ENCODE measurements around the gene TRAK2.

Gene TRAK2

DNA sequence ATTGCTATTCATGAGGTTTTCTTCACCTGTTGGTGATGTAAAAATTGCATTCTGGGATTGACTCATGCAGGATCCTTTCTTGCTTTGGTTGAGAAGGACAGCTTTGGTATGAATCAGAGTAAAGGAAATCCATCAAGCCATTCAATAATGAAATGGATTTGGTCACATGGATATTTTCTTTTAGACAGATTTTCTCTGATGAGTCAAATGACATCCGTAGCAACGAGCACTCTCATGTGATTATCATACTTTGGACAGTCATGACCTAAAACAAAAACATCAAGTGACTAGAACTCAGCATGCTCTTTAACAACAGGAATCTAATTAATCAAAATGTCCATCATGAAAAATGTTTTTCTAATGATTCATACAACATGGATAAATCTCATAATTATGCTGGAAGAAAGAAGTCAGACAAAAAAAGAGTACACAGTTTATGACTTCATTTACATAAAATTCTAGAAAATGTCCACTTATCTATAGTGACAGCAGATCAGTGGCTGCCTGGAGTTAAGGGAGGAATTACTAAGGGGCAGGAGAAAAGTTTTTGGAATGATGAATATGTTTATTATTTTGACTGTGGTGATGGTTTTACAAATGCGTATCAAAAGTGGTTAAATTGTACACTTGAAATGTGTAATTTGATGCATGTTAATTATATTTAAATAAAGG lies 30.7 kb downstream of the TRAK2 start:
- DNase-seq = no peak
- intact Hi-C loops (cut with DNase I) = no loop called here

DNA sequence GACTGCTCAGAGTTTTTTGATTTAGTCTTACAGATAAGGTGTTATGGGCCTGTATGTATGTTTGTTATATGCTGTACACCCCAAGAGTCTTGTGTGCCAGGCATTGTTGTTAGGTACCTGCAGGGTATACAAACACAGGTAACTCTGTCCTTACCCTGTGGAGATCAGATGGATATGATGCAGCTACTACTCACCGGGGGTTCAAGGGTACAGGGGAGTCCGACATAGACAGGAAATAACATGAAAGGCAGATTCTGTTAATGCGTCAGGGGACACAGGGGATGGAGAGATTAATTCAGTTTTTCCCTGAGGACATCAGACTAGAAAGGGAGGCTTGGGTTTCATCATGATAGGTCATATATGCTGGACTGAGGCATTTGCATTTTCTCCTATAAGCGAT lies 31.3 kb downstream of the TRAK2 start:
- DNase-seq = no peak
- intact Hi-C loops (cut with DNase I) = no loop called here

DNA sequence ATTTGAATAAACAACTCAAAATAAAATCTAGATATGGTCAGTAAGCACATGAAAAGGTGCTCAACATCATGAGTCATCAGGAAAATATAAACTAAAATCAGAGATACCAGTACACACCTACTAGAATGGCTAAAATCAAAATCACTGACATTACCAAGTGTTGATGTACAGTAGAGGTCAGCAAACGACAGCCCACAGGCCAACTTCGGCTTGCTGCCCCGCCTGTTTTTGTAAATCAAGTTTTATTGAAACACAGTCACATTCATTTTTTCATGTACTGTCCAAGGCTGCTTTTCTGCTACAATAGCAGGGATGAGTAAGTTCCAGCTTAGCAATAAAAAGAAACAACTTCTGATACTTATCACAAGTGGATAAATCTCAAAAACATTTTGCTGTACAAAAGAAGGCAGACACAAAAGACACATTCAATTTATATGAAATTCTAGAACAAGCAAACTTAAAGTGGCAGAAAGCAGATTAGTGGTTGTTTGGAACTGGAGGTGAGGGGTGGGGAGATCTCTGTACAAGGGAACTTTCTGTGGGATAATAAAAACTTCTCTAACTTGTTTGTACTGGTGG lies 32.1 kb downstream of the TRAK2 start:
- no peak for DNase-seq
- intact Hi-C loops (cut with DNase I) = no loop called here

DNA sequence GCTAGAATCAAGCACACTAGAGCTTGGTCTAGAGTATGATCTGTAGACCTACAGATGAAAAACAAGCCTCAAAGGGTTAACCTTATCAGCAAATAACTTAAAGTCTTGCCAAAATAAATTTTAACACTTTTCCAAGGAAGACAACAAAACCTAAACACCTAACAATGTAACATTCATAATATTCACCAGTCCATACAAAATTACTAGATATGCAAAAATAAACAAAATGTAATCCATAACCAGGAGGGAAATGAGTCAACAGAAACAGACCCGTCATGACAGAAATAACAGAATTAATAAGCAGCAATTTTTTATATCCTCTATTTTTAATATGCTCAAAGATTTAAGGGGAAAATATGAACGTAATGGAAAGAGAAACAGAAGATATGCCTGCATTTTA lies 36.1 kb downstream of the TRAK2 start:
- intact Hi-C loops (cut with DNase I) = no loop called here
- DNase-seq = no peak

DNA sequence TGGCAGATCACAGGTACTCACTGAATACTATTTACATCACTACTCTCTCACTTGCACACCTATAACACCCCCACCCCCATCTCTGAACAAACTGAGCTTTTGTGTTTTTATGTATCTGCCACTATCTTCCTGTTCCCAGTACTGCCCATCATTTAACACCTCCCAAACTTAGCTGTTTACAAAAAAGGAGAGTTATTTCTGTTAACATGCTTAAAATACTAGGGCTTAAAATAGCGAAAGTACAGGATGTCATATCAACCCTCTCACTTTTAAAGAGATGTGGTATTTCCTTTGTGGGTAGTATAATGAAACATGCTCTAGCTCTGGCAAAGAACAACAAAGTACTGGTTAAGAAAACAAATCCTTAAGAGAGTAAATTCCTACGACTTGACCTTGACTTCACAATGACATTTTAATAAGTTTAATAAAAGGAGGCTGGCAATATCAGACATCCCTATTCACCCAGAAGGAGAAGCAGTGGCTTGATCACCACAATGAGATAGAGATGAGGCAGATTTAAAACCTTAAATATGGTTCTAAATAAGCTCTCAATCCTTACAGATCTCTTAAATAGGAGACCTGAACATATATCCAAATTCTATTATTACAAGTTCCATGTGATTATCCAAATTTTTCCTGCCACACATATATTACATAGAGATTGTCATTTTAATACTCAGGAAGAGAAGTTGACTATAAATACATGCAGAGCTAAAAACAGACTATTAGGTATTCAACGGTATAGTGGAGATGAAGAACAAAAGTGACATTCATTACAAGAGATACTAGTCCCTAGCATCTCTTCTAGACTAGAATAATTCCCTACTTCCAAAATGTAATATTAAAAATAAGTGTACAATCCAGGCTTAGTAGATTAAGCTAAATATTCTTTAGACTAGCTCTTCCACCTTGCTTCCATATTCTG lies 36.9 kb downstream of the TRAK2 start:
- intact Hi-C loops (cut with DNase I) = no loop called here
- DNase-seq = peak in 1 of 42 donors; percentile 14

DNA sequence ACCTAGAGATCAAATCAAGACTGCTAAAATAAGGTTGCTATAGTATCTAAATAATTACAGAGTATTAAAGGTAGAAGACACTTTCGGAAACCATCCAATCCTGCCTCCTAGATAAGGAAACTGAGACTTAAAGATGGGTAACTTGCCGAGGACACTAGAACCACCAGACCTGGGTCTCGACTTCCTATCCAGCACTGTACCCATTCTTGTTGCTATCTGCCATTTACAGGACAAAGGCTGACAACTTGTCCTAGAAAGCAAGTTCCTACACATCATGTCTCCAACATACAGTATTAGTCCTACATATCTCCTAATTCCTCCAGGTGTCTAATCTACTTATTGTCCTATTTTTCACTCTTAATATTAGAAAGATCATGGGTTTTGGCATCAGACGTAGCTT lies 37.7 kb downstream of the TRAK2 start:
- no peak for DNase-seq
- intact Hi-C loops (cut with DNase I) = no loop called here

DNA sequence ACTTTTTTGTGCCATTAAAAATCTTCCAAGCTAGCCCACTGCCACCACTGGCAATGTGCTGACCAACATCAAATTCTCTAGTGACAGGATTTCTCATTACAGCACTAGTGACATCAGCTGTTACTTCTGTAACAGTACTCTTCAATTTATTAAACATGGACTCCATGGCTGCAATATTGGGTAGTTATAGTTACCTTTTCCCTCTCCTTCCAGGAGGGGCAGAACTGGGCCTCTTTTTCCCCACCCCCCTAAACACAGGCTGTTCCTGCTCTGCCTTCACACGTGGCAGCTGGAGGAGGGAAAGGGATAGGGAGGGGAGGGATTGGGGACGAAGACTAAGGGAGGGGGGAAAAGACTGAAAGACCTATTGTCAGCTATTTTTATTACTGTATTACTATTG lies 38.1 kb downstream of the TRAK2 start:
- peak in 2 of 42 donors; percentile 6 to 11 for DNase-seq
- intact Hi-C loops (cut with DNase I) = no loop called here

DNA sequence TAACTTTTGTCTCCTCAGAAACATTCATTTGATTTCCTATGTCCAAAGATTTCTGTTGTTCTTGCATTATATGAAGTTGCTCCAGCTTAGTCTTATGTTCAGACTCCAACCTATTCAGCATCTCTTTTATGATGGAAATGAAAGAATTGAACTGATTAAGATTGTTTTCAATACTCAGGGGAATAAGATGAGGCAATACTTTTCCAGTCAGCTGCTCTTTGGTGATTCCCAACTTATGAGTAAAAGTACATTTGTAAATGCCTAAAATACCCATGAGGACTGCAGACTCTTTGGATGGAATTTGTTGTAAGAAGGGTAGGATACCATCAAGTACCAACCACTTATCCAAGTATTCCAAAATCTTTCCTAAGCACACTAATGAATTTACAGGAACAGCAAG lies 39.8 kb downstream of the TRAK2 start:
- DNase-seq = no peak
- intact Hi-C loops (cut with DNase I) = no loop called here

DNA sequence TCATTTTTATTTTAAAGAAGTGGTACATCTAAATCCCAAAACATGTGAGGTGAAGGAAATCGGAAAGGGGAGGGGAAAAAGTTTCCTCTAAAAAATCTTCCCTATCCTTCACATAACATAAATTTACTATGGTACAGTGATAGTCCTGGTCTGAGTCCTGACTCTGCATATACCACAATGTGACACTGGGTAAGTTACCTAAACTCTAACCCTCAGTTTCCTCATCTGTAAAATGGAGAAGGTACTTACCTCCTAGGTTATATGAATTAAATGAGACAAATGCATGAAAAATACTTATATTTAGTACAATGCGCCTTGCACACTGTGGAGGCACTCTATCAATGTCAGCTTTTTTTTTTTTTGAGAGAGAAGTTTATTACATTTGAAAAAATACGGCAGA lies 42.3 kb downstream of the TRAK2 start:
- DNase-seq = no peak
- intact Hi-C loops (cut with DNase I) = no loop called here

DNA sequence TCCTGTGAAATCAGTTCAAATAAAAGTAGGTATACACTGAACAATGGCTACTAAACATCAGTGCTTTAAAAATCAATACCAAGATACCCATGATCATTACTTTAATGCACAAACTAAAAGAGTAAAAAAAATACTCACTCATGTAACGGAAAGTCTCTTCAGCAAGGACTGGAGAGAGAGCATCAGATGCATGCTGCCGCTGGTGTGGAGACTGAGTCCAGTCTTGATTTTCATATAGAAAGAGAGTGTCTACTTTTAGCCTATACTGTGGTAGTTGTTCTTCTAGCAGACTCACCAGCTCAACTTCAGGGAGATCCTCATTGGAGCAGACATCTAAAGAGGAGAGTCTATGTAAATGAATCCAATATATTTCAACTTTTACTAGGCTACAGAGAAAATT lies 44.0 kb downstream of the TRAK2 start:
- no peak for DNase-seq
- intact Hi-C loops (cut with DNase I) = no loop called here

DNA sequence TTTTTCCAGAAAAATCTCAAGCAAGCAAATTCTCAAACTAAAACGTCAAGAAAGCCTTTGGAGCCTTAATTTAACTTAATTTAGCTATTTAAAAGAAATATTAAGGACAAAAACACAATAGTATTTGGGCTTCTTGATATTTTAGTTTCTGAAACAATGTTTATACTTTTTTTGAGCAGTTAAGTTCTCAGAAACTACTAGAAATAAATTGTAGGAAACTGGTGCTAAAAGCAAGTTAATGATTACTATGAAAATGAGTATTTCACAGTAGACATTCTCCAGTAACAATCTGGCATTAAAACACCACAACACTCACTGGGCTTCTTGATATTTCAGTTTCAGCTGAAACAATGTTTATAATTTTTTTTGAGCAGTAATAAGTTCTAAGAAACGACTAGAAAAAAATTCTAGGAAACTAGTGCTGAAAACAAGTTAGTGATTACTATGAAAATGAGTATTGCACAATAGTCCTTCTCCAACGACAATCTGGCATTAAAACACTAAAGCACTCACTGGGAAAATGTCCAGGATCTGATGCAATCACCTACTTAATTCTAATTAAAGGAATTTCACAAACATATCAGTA lies 45.1 kb downstream of the TRAK2 start:
- intact Hi-C loops (cut with DNase I) = no loop called here
- DNase-seq = peak in 1 of 42 donors; percentile 13

DNA sequence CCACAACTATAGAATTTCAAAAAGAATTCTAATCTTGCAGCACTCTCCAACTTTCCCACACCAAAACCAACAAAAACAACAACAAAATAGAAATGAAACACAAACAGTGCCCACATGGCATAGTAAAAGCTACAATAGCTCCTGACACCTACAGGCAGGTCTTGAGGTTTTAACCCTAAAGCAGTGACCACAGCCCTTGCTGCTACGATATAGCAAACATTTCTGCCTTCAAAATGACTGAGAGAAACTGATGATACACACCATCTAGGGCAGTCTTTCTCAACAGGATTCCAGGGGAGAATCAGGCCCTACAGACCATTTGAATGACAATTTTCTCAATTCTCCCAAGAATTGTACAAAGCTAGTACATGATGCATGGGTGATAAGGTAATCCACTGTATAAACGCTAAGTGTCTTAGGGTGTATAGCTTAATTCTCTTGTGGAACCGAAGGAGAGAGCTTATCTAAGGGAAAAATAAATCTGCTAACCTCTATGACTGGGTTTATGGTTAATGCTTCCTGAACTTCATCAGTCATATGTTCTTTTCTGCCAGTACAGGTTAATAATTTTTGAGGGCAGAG lies 46.5 kb downstream of the TRAK2 start:
- intact Hi-C loops (cut with DNase I) = no loop called here

DNA sequence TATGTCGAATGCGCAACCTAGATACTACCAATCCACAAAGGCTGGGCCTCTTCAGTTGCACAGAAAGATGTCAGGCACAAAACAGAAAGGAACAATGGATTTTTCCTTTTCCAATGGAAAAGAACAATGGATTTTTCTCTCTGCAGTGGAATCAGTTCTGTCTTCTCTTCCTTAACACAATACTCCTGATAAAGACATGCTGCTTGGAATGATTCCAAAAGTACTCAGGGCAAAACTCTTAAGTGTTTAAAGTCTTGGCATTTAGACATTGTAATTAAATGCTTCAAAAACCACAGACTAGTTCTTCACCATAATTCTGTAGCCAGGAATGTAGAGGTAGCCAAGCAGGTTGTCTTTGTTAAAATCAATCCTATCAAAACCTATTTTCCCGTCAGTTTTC lies 47.4 kb downstream of the TRAK2 start:
- DNase-seq = no peak
- intact Hi-C loops (cut with DNase I) = no loop called here

More for the DNA sequence above, 46.5 kb downstream of the TRAK2 start:
- DNase-seq = no peak

DNA sequence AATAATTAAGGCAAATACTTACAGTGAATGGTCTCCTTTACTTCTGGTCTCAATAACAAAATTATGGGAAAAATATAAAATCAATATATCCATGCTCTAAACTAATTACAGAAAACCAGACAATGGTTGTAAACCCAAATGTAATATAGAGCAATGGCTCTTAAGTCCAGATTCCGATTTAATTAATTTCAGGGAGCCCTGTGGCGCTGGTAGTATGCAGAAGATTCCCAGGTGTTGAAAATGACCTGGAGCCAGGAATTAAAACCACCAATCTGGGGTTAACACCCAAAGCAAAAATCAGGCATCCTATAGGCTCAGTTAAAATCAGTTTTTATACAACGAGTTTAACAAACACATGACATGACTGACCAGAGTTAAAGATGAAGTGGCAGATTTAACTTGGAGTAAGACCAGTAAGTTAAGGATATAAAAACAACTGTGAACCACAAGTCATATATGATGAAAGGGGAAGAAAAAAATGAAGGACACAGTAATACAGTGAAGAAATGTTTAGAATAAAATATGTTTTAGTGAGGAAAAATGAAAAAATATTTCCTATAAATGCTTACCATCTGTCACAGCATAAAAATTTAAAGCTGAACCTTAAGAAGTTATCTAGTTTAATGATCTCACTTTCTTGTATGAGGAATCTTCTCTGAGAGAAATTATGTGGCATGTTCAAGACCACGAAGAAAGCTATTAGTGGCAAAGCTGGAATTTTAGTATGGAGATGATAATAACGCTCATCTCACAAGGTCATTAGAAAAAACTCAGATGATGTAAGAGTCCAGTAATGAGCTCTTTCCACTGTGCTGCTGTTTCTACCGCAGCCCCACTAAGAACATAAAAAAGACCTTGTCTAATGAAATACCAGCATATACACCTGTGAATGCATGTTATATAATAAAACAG lies 48.4 kb downstream of the TRAK2 start:
- intact Hi-C loops (cut with DNase I) = no loop called here
- DNase-seq = no peak

DNA sequence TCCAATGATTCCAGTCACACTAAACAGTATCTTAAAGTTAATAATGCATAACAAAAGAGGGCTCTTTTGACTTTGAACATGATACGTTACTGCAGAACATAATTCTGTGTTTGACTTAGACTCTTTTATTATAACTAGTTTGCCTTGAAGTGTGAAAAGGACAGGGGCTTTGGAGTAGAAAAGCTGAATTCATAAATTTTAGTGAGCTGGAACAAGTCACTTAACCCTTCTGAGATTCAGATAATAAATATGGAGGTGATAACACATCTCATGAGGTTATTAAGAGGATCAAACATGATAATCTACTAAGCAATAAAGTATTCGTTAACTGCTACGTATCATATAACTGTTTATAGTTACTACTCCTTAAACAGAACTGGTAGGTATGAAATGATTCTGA lies 49.4 kb downstream of the TRAK2 start:
- intact Hi-C loops (cut with DNase I) = no loop called here

DNA sequence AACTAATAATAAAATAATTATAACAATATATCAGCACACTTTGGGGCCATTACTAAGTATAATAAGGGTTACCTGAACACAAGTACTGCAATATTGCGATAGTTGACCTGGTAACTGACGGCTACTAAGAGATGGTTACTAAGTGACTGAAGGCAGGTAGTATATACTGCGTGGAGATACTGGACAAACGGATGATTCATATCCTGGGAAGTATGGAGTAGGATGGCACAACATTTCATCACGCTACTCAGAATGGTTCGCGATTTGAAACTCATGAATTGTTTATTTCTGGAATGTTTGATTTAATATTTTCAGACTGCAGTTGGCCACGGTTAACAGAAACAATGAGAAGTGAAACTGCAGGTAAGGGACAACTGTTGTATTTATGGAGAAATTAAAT lies 54.7 kb downstream of the TRAK2 start:
- intact Hi-C loops (cut with DNase I) = no loop called here
- no peak for DNase-seq

More for the DNA sequence above, 49.4 kb downstream of the TRAK2 start:
- no peak for DNase-seq

DNA sequence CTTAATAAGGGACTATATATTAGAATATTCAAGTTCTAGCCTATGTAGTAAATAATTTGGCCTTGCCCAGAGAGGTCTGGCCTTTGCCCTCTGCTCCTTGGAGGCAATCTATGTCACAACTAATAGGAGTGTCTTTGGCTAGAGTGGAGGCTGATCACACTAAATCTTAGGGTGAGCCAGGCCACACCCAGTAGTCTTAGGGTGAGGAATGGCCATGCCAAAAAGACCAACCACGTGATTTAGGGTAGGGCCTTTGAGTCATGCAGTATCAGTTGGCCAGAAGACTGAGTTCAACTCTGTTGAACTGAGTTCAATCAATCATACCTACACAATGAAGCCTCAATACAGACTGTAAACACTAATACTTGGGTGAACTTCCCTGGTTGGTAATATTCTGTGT lies 68.1 kb downstream of the TRAK2 start:
- no peak for DNase-seq
- intact Hi-C loops (cut with DNase I) = no loop called here

Measured in head of caudate nucleus (tissue), 42 donors.